GM19239 (cell line): Measurements from ENCODE around the gene CHPF2.

Experiments used
- DNase-seq: peaks from one replicate; pipeline ENCODE4 v3.0.0; 2011; ENCODE audit warnings: low spot score; ENCODE audit not compliant: insufficient read length
- FAIRE-seq: peaks from 2 replicates; lab custom pipeline; 2011; peaks lifted over from hg19 to GRCh38; lab: Jason Lieb, UNC

The CHPF2 gene

DNA sequence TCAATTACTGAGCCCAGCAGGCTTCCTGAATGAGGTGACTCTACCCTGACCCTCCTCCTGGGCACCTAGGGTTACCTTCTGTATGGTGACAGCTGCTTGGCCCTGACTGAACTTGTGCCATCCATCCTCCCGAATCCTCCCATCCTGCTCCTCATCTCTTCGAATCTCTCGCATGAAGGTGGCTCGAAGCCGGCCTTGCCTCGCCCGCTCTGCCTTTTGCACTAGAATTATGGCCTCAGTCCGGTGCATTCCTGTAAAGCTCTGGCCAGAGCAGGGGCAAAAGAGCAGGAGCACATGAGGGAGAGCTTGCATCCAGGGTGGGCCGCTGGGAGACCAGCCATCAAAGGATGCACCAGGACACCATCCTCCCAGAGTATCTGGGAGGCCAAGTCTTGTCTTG is 29.4 kb upstream of the CHPF2 start:
- DNase-seq, result no peak
- FAIRE-seq, result no peak

DNA sequence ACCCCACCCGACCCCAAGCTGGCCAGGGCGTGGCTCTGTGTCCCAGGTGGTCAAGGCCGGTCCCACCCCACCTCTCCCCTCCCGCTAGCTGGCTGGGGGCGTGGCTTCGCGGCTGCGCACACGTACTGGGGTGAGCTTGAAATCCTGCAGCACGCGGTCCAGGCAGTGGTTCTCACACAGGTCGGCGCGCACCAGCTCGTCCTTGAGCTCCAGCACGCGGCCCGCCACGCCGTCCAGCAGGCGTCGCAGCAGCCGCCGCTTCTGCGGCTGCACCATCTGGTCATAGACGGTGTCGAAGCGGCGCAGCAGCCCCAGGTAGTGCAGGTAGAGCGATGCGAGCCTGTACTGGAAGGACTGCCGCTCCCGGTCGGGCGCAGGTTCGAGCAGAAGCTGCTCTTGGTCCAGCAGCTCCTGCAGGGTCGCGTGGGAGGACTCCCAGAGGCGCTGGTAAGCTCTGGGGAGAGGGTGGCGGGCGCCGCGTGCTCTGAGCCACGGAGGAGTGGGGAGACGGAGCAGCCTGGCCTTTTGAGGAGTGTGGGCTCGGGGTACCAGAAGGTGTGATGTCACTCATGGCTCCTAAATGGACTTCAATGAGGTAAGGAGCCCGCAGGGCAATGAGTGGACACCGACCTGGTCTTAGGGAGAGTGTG is 27.8 kb upstream of the CHPF2 start:
- DNase-seq, result no peak

DNA sequence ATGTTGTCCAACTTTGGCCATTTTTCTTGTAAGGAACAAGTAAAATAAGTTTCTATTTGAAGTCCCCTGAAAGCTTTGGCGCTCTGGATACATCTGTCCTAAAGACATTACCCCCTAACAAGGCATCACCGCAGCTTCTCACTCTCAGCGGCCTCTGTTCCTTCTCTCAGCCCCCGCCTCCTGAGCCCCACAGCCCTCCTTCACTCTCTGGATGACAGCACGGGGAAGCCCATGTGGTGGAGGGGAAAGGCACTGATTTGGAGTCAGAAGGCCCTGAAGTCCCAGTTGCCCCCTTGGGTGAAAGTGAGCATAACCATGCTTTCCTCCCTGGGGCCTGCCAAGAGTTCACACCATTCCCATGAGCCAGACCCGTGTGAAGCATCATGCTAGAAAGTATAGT is 26.6 kb upstream of the CHPF2 start:
- DNase-seq (no peak), FAIRE-seq (no peak)

More for the DNA sequence above, 27.8 kb upstream of the CHPF2 start:
- FAIRE-seq, result no peak

DNA sequence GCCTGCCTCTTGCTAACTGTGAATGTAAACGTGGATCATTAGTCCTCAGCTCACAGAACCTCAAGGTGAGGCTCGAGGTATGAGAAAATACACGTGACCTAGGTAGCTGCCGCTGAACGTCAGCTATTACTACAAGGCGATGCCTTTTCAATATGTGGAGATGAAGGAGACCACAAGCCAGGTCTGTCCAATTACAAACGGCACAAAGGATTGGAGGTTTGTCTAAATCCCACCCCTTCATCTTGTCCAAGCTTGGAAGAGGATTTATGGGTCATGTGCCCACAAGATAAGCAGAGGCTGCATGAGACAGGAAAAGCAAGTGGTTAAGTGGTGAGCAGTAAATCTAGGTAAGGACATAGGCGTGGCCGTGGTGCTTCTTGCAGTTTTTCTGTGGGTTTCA is 25.4 kb upstream of the CHPF2 start:
- DNase-seq (no peak), FAIRE-seq (no peak)

GRCh38 chr7:151207315-151207714 is 25.0 kb upstream of the CHPF2 start:
- DNase-seq (no peak), FAIRE-seq (no peak)

- DNase-seq, result no peak
- FAIRE-seq, result no peak
These were observed 24.5 kb upstream of the CHPF2 start for GRCh38 chr7:151207804-151208203.

- FAIRE-seq, result no peak
These were observed 23.9 kb upstream of the CHPF2 start for GRCh38 chr7:151208253-151208862.

DNA sequence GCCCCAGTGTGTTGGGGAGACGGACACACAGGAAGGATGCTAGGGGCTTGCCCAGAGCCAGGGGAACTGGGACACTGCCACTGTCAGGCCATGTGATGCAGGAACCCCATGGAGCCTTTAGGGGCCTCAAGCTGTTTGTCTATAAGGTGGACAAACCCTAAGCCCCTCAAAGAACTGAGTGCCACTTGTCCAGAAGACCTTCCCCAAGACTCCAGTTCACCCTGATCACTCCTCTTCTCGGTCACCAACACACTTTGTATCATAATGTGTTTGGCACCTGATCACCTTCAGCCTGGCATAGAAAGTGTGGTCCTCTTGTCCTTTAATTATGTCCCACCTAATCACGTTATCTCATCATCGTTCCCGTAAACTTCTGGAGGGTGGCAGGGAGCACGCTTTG is 22.7 kb upstream of the CHPF2 start:
- no peak for DNase-seq
- FAIRE-seq, result no peak

More at GRCh38 chr7:151208253-151208862, 23.9 kb upstream of the CHPF2 start:
- no peak for DNase-seq

DNA sequence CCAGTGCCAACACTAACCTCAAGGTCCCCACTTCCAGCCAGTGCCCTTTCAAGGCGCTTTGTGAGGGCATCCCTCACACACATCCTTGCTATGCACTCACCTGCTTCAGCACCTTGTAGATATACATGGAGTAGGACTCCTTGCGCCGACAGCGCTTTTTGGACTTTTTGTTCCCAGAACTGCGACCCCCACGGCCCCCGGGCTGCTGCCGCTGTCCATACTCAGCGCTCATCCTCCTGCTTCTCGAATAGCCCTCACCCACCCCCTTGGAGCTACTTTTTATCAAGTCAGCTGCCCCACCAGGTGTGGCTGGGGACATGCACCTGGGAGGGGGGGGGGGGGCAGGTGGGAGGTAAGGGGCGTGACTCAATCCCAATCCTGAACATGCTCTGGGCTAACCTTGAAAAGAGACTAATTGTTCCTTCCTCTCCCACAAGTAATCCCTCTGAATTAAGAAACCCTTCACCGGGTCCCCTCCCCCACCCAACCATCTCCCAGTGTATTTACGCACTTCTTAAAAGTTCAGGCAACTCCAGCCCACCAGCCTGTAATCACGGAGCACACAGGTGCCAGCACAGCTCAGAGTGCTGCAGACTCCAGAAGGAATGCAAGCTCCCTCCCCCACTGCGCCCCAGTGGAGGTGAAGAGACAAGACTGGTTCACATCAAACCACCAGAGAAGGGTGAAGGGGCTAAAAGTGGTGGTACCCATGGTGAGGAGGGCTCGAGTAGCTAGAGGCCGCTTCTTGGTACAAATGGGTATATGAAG is 22.0 kb upstream of the CHPF2 start, which contains the start of gene H2BK1:
TSS of gene H2BK1 (minus strand) at position 402 of the 768 bp plus-strand sequence. CDS start at position 232, 170 bp downstream.
- DNase-seq (no peak), FAIRE-seq (no peak)

DNA sequence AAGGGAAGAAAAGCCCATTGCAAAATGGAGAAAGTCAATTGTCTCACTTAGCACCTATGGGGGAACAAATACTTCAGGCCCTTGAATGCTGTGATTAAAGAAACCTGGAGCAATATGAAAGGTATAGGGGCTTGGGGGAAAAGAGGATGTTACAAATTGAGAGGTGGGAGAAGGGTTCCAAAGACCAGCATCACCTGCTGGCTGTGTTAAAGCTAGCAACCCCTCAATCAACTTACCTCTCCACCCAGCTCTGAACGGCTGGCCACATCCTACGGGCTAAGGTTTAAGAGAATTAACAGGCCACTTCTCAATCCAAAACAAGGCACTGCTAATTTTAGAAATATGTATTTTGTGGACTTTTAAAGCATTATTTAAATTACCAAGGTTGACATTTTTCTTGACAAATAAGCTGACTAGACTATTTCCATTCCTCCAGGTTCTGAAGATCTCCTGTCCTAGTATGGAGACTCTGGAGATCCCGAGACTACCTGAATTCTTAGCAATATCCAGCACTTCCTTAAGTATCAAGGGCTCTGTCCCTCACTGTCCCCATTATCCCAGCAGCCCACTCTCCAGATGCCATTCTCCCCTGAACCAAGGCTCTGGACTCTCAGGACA is 21.0 kb upstream of the CHPF2 start:
- FAIRE-seq, result no peak
- no peak for DNase-seq

- no peak for FAIRE-seq
- DNase-seq, result no peak
These were observed 19.7 kb upstream of the CHPF2 start for GRCh38 chr7:151212626-151213025.

- DNase-seq (no peak), FAIRE-seq (no peak)
These were observed 18.5 kb upstream of the CHPF2 start for GRCh38 chr7:151213826-151214225.

DNA sequence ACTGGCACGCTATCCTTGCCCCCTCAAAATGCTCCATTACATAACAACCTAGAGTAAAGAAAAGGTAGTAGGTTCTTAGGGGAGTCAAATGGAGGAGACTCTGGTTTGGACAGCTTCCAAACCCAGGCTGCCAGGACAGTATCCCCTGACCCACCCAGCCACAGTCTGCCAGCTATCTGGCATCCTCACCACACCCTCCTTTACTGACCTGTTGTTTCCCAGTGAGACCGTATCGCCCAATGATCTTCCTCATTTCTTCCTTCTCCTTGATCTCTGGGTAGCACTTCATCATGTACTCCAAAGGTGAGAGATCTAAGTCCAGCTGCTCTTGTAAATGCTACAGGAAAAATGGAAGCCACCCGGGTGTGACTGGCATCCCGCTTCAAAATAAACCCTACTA is 16.9 kb upstream of the CHPF2 start:
- FAIRE-seq (no peak), DNase-seq (no peak)

- FAIRE-seq (no peak), DNase-seq (no peak)
These were observed 14.1 kb upstream of the CHPF2 start for GRCh38 chr7:151218170-151218569.

- FAIRE-seq (no peak), DNase-seq (no peak)
These were observed 8.6 kb upstream of the CHPF2 start for GRCh38 chr7:151223728-151224127.

DNA sequence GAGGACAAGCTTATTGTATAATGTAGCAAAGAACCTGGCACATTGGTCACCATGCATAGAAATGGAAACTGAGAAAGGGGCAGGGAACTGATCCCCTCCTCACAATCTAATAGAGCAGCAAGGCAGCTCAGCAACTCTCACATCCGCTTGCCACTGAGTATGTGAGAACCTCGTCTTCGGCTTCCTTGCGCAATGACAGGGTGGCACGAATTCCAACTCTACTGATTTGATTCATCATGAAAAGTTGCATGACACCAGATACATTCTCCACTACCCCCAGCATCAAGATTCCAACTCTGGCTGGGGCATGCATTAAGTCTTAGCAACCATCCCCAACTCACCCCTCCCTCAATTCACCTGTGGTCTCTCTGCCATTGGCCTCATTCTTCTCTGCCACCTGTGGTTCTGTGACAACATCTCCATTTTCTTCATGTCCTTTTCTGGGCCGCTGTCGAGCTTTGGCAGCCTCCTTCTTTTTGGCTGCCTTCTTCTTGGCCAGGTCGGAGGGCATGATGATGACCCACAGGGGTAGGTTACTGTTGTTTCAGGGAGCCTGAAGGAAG is 6.3 kb upstream of the CHPF2 start:
- no peak for DNase-seq
- FAIRE-seq, result no peak

- DNase-seq (no peak), FAIRE-seq (no peak)
These were observed 5.8 kb upstream of the CHPF2 start for GRCh38 chr7:151226560-151226874.

DNA sequence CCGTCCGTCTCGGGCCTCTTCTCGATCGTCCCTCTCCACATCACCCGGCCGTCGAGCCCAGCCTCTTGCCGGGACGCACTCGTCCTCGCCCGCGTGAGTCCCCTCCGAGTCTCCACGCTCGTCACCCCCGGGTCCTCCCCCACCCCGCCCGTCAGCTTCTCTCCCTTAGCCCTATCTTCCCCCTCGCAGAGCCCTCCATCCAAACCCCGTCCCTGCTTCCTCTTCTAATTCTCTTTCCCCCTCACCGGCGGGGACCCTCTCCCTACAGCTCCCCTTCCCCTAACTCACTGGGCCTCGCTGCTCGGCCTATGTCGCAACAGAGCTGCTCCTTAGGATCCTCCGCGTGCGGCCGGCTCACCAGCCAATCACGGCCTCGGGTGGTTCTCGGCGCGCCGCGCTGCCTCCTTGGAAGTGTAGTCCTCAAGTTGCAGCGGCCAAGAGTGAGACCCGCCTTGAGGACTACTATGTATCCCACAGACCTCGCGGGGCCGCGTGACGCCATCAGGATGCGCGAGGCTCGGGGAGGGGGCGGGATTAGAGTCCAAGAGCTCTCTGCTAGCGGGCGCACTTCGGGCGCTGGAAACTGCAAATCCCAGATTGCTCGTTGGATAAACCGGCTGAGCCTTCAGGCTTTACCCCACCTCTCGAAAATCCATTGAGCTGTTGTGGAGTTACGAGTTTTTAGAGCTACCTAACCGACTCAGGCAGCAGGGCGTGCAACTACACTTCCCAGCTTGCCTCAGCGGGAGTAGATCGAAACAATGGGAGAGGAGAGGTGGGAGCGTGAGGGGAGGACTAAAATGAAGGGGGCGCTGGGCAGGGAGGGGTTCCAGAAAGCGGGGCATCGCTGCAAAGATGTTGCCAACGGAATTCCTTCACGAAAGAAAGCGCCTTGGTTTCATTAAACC is 5.2 kb upstream of the CHPF2 start, which contains the start of gene ABCF2:
TSS of gene ABCF2 (minus strand) at position 331 of the 908 bp plus-strand sequence. CDS start 747 bp downstream, outside the sequence.
- FAIRE-seq, result peak; percentile 92
- peak; percentile 95 for DNase-seq

GRCh38 chr7:151228024-151228866 is 4.0 kb upstream of the CHPF2 start:
- DNase-seq, result no peak
- no peak for FAIRE-seq
